ENCODE measurements around the gene DPM1.
"Not testable (repeated sequence)": the region's sequence is repeated elsewhere in the genome, so short reads cannot be mapped to it uniquely, and the experiment has no call there.

The DPM1 gene

GRCh38 chr20:50992733-50993457, 34.6 kb upstream of the DPM1 start:
- Histone ChIP-seq H3K4me1 (ENCODE audit: control insufficient read depth, insufficient read depth, low read length) (no peaks in the 10 kb centered on the region), H3K4me3 (ENCODE audit: low read length) (no peak overlapping the region), H3K36me3 (ENCODE audit: control insufficient read depth, insufficient read depth, low read length) (no peaks in the 10 kb centered on the region), H3K9me3 (ENCODE audit: control insufficient read depth, low read length) (no peaks in the 10 kb centered on the region), H3K9ac (ENCODE audit: low read length) (no peak overlapping the region), H3K27me3 (ENCODE audit: control insufficient read depth, insufficient read depth, low read length) (peaks cover 13% of the 10 kb centered on the region)

GRCh38 chr20:50992336-50992732, 34.0 kb upstream of the DPM1 start:
- Histone ChIP-seq H3K36me3 (ENCODE audit: control insufficient read depth, insufficient read depth, low read length) (no peaks in the 10 kb centered on the region), H3K9ac (ENCODE audit: low read length) (no peak overlapping the region), H3K4me1 (ENCODE audit: control insufficient read depth, insufficient read depth, low read length) (no peaks in the 10 kb centered on the region), H3K27me3 (ENCODE audit: control insufficient read depth, insufficient read depth, low read length) (peaks cover 8% of the 10 kb centered on the region), H3K9me3 (ENCODE audit: control insufficient read depth, low read length) (no peaks in the 10 kb centered on the region), H3K4me3 (ENCODE audit: low read length) (no peak overlapping the region)

DNA sequence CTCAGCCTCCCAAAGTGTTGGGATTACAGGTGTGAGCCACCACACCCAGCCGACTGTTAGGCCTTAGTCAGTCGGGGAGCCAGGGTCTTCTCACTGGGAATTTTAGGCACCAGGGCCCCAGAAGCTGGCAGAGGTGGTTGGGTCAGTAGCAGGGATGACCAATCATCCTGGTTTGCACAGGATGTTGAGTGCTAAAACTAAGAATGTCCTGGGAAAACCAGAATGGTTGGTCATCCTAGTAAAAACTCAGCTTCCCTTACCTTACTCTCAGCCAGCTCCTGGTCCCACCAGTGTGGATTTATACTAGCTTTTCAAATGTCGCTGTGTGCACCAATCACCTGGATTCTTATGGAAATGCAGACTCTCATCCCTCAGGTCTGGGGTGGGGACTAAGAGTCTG, 32.7 kb upstream of the DPM1 start:
- H3K36me3 ChIP-seq (ENCODE audit: control insufficient read depth, insufficient read depth, low read length), result no peaks in the 10 kb centered on the region

GRCh38 chr20:50987493-50988210, 29.3 kb upstream of the DPM1 start:
- no peaks in the 10 kb centered on the region for H3K27me3 ChIP-seq (ENCODE audit: control insufficient read depth, insufficient read depth, low read length)
- H3K4me1 ChIP-seq (ENCODE audit: control insufficient read depth, insufficient read depth, low read length), result peaks cover 4% of the 10 kb centered on the region
- no peak overlapping the region for H3K4me3 ChIP-seq (ENCODE audit: low read length)
- H3K9ac ChIP-seq (ENCODE audit: low read length), result no peak overlapping the region
- no peaks in the 10 kb centered on the region for H3K9me3 ChIP-seq (ENCODE audit: control insufficient read depth, low read length)
- H3K36me3 ChIP-seq (ENCODE audit: control insufficient read depth, insufficient read depth, low read length), result no peaks in the 10 kb centered on the region

More for the DNA sequence above, 32.7 kb upstream of the DPM1 start:
- H3K9me3 ChIP-seq (ENCODE audit: control insufficient read depth, low read length), result no peaks in the 10 kb centered on the region
- H3K4me3 ChIP-seq (ENCODE audit: low read length), result no peak overlapping the region
- H3K4me1 ChIP-seq (ENCODE audit: control insufficient read depth, insufficient read depth, low read length), result no peaks in the 10 kb centered on the region
- H3K9ac ChIP-seq (ENCODE audit: low read length), result no peak overlapping the region
- no peaks in the 10 kb centered on the region for H3K27me3 ChIP-seq (ENCODE audit: control insufficient read depth, insufficient read depth, low read length)

- H3K9ac ChIP-seq (ENCODE audit: low read length), result no peak overlapping the region
- H3K4me3 ChIP-seq (ENCODE audit: low read length), result no peak overlapping the region
- H3K4me1 ChIP-seq (ENCODE audit: control insufficient read depth, insufficient read depth, low read length), result peaks cover 13% of the 10 kb centered on the region
- H3K36me3 ChIP-seq (ENCODE audit: control insufficient read depth, insufficient read depth, low read length), result no peaks in the 10 kb centered on the region
- peaks cover 9% of the 10 kb centered on the region for H3K27me3 ChIP-seq (ENCODE audit: control insufficient read depth, insufficient read depth, low read length)
- no peaks in the 10 kb centered on the region for H3K9me3 ChIP-seq (ENCODE audit: control insufficient read depth, low read length)
Observed at GRCh38 chr20:50983321-50983720, 25.0 kb upstream of the DPM1 start.

- H3K9ac ChIP-seq (ENCODE audit: low read length), result no peak overlapping the region
- no peaks in the 10 kb centered on the region for H3K36me3 ChIP-seq (ENCODE audit: control insufficient read depth, insufficient read depth, low read length)
- H3K9me3 ChIP-seq (ENCODE audit: control insufficient read depth, low read length), result no peaks in the 10 kb centered on the region
- peaks cover 17% of the 10 kb centered on the region for H3K27me3 ChIP-seq (ENCODE audit: control insufficient read depth, insufficient read depth, low read length)
- no peak overlapping the region for H3K4me3 ChIP-seq (ENCODE audit: low read length)
- peaks cover 13% of the 10 kb centered on the region for H3K4me1 ChIP-seq (ENCODE audit: control insufficient read depth, insufficient read depth, low read length)
Observed at GRCh38 chr20:50982363-50982762, 24.0 kb upstream of the DPM1 start.

DNA sequence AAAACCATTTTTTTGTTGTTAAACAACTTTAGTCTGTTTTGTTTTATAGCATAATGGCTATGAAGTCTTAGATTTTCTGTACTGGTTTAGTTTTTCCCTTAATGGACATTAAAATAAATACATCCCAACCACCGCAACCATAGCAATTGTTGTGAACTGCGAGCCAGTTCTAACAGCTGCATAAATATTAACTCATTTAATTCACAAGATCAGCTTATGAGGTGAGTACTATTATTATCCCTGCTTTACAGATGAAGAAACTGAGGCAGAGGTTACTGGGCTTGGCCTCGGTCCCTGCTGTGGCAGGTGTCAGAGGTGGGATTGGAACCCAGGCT, 23.3 kb upstream of the DPM1 start:
- H3K4me3 ChIP-seq (ENCODE audit: low read length), result no peak overlapping the region
- peak overlapping the region; percentile 14 for H3K9ac ChIP-seq (ENCODE audit: low read length)
- H3K36me3 ChIP-seq (ENCODE audit: control insufficient read depth, insufficient read depth, low read length), result no peaks in the 10 kb centered on the region
- H3K9me3 ChIP-seq (ENCODE audit: control insufficient read depth, low read length), result no peaks in the 10 kb centered on the region
- H3K4me1 ChIP-seq (ENCODE audit: control insufficient read depth, insufficient read depth, low read length), result peaks cover 13% of the 10 kb centered on the region
- peaks cover 24% of the 10 kb centered on the region for H3K27me3 ChIP-seq (ENCODE audit: control insufficient read depth, insufficient read depth, low read length)

DNA sequence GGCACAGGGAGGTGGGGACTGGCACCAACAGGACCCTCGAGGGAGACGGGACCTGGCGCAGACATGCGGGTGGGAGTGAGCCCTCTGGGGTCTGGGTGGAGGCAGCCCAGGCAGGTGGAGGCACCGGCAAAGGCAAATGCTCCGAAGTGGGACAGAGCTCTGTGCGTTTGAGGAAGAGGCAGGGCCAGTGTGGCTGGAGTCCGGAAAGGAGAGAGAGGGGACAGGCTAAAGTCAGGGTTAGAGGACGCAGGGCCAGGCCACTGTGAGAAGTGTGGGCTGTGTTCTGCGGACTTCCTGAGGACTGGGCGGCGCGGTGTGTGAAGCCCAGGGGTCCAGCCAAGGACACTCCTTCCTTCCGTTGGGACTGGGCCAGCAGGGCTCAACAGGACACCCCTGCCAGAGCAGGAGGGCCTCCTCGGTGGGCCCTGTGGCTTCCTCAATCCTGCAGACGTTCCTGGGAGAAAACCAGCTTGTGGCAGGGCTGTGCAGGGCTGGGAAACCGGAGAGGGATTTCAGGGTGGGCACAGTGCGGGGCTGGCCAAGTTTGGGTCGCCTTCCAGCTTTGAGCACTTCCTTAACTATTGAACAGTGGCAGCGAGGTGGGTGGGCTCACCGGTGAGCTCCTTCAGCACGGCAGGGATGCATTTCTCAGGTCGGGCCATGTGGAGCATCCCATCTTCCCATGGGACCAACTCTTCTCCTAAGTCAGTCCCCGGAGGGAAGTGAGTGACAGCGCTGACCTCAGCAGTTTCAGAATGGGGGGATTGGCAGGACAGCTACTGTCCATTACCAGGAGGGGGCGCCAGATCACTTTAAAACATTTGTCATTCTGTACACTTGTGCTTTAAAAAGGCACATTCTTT, 22.8 kb upstream of the DPM1 start:
- peaks cover 24% of the 10 kb centered on the region for H3K27me3 ChIP-seq (ENCODE audit: control insufficient read depth, insufficient read depth, low read length)
- no peaks in the 10 kb centered on the region for H3K36me3 ChIP-seq (ENCODE audit: control insufficient read depth, insufficient read depth, low read length)
- no peaks in the 10 kb centered on the region for H3K9me3 ChIP-seq (ENCODE audit: control insufficient read depth, low read length)
- no peak overlapping the region for H3K9ac ChIP-seq (ENCODE audit: low read length)
- no peak overlapping the region for H3K4me3 ChIP-seq (ENCODE audit: low read length)
- peaks cover 13% of the 10 kb centered on the region for H3K4me1 ChIP-seq (ENCODE audit: control insufficient read depth, insufficient read depth, low read length)

DNA sequence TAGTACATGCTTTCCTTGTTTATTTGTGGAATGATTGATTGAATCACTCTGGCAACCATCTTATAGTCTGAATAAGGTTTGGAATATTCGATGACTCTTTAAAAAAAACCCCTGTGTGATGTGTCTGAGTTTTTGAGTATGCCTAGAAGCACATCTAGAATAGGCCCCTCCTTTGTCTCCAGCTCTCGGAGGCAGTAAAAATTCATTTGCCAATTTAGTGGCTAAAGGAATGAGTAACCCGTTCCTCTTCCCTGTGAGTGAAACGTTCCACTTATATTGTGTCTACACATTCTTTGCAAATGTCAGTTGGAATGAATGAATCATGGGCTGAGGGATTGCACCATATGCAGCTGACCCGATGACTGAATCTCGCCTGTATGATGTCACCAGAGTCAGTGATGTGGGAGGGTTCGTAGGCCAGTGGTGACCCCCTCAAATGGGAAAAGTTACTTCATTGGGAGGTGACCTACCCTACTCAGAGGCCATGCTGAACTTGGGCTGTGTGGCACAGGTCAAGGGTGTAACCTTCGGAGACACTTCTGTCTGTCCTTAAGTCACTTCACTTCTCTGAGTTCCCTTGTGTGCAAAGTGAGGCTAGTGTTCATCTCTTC, 21.8 kb upstream of the DPM1 start:
- no peak overlapping the region for H3K9ac ChIP-seq (ENCODE audit: low read length)
- H3K9me3 ChIP-seq (ENCODE audit: control insufficient read depth, low read length), result no peaks in the 10 kb centered on the region
- peaks cover 13% of the 10 kb centered on the region for H3K4me1 ChIP-seq (ENCODE audit: control insufficient read depth, insufficient read depth, low read length)
- no peak overlapping the region for H3K4me3 ChIP-seq (ENCODE audit: low read length)
- H3K36me3 ChIP-seq (ENCODE audit: control insufficient read depth, insufficient read depth, low read length), result no peaks in the 10 kb centered on the region
- H3K27me3 ChIP-seq (ENCODE audit: control insufficient read depth, insufficient read depth, low read length), result peaks cover 24% of the 10 kb centered on the region

DNA sequence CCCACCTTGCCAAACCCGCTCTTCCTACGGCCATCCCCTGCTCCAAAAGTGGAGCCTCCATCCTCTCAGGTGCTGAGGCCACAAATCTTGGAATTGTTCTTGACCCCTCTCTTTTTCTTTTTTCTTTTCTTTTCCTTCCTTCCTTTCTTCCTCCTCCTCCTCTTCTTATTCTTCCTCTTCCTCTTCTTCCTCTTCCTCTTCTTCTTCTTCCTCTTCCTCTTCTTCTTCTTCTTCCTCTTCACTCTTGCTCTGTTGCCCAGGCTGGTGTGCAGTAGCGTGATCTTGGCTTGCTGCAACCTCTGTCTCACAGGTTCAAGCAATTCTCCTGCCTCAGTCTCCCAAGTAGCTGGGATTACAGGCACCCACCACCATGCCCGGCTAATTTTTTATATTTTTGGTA, 20.2 kb upstream of the DPM1 start:
- peaks cover 24% of the 10 kb centered on the region for H3K27me3 ChIP-seq (ENCODE audit: control insufficient read depth, insufficient read depth, low read length)
- not testable (repeated sequence) for H3K4me3 ChIP-seq (ENCODE audit: low read length); H3K9ac ChIP-seq (ENCODE audit: low read length); H3K36me3 ChIP-seq (ENCODE audit: control insufficient read depth, insufficient read depth, low read length); H3K9me3 ChIP-seq (ENCODE audit: control insufficient read depth, low read length)
- peaks cover 13% of the 10 kb centered on the region for H3K4me1 ChIP-seq (ENCODE audit: control insufficient read depth, insufficient read depth, low read length)

- no peaks in the 10 kb centered on the region for H3K9me3 ChIP-seq (ENCODE audit: control insufficient read depth, low read length)
- H3K9ac ChIP-seq (ENCODE audit: low read length), result no peak overlapping the region
- peaks cover 7% of the 10 kb centered on the region for H3K4me1 ChIP-seq (ENCODE audit: control insufficient read depth, insufficient read depth, low read length)
- H3K36me3 ChIP-seq (ENCODE audit: control insufficient read depth, insufficient read depth, low read length), result no peaks in the 10 kb centered on the region
- H3K4me3 ChIP-seq (ENCODE audit: low read length), result no peak overlapping the region
- H3K27me3 ChIP-seq (ENCODE audit: control insufficient read depth, insufficient read depth, low read length), result peaks cover 24% of the 10 kb centered on the region
Observed at GRCh38 chr20:50977066-50978021, 19.0 kb upstream of the DPM1 start.
